Breast epithelium (tissue), 3 donors: ENCODE data around the gene MPRIP.

Source experiments
- CTCF ChIP-seq, 3 donors: fragments of 450-650 bp; IDR thresholded peaks; one replicate each; pipeline ENCODE4 v1.5.1; 2016 to 2017; ENCODE audit warnings: antibody characterized with exemption in 3 of 3, mild to moderate bottlenecking in 3 of 3, moderate library complexity in 3 of 3
- POLR2A ChIP-seq: fragments of 450-650 bp; IDR thresholded peaks from one replicate; pipeline ENCODE4 v1.6.1; 2016; ENCODE audit warnings: antibody characterized with exemption, mild to moderate bottlenecking, moderate library complexity

- TF ChIP-seq CTCF (IDR thresholded peaks at IDR 0.05) (no peak), POLR2A (no peak)
These were observed 29.5 kb downstream of the MPRIP start for GRCh38 chr17:17071531-17072360.
